GM15510 (cell line): Measurements from ENCODE around the gene GCSH.

ENCODE experiments used
- POLR2A ChIP-seq: IDR thresholded peaks from 3 replicates; pipeline ENCODE4 v1.6.1; 2011; ENCODE audit warnings: borderline replicate concordance; ENCODE audit not compliant: insufficient read length; ENCODE audit errors: extremely low read depth

Gene GCSH

DNA sequence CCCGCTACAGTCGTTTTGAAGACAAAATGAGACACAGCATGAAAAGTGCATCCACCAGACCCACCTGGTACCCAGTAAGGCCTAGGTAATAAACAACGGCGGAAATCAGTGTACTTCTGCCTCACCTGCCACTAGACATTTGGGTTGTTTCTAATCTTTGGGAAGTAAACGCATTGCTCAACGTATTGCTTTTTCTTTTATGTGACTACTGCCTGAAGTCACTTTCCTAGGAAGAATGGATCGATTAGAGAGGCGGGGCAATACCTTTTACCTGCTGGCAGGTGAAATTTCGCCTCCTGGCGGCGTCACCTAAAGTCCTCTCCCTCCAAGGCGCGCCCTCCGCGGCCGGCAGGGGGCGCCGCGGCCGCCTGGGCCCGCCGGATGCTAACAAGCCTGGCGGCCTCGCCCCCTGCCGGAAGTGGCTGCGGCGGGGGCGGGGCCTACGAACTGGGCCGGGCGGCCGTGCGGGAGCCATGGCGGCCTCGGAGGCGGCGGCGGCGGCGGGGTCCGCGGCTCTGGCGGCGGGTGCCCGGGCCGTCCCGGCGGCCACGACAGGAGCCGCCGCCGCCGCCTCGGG, 60.7 kb downstream of the GCSH start, which contains the start of gene ATMIN:
Gene ATMIN, plus strand, starts transcription at position 445 of the 577 bp plus-strand sequence. Its CDS starts 29 bp downstream, at position 474.
- TF ChIP-seq POLR2A = peak; percentile 82
